Endothelial cell of hepatic sinusoid (primary cell): ENCODE data around the gene SLC39A2.
"Not testable (repeated sequence)": the region's sequence is repeated elsewhere in the genome, so short reads cannot be mapped to it uniquely, and the experiment has no call there.

Experiments used
- in situ Hi-C: cut with HindIII; loops from 2 replicates; pipeline ENCODE4 v1.10.0; 2017; ENCODE audit warnings: low sequenced_read_pairs

The SLC39A2 gene

GRCh38 chr14:20996521-20996920 lies 2.6 kb upstream of the SLC39A2 start:
- in situ Hi-C loops, result no loop called here

GRCh38 chr14:20997115-20997514 lies 2.0 kb upstream of the SLC39A2 start:
- in situ Hi-C loops, result no loop called here

- in situ Hi-C loops, result no loop called here
These were observed 1.5 kb upstream of the SLC39A2 start for GRCh38 chr14:20997564-20997963.

GRCh38 chr14:20998139-20998538 lies 954 bp upstream of the SLC39A2 start:
- in situ Hi-C loops, result no loop called here

DNA sequence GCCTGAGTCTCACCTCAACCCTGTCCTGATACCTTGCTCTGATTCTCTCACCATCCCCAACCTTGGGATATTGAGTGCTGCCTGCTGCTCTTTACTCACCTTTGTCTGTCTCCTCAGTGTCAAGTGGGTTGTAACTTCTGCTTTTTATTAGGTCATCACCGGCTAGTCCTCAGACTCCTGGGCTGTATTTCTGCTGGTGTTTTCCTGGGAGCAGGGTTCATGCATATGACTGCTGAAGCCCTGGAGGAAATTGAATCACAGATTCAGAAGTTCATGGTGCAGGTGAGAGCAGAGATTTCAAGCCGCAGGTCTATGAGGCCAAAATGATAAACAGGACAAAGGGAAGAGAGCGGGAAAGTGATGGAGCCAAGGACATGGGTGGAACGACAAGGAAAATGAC lies 498 bp downstream of the SLC39A2 start:
- in situ Hi-C loops, result no loop called here

GRCh38 chr14:21001218-21001617 lies 2.1 kb downstream of the SLC39A2 start:
- in situ Hi-C loops, result no loop called here

DNA sequence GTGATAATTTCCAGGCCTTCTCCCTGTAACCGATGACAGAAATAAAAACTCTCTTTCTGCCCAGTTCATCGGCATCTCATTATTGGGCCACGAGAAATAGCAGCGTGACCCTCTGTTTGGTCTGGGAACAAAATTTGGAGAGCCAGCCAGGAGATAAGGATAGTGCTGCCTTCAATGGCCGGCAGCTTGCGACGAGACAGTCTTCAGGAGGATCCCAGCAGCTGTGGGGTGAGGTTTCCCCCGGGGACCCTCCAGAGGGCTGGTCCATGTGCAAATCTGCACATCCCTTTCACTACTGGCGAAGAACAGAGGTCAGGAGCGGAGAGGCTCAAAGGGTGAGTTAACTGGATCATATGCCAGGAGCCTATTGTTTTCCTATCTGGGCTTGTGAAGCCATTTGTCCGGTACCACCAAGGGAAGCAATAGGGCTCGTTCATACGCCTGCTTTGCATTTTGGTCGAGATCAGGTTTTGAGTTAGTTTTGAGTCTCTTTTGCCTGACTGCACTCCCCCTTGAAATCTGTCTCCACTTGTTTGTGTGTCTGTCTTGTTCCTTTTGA lies 4.8 kb downstream of the SLC39A2 start:
- in situ Hi-C loops, result no loop called here

- in situ Hi-C loops, result not testable (repeated sequence)
These were observed 10.6 kb downstream of the SLC39A2 start for GRCh38 chr14:21009721-21010120.

DNA sequence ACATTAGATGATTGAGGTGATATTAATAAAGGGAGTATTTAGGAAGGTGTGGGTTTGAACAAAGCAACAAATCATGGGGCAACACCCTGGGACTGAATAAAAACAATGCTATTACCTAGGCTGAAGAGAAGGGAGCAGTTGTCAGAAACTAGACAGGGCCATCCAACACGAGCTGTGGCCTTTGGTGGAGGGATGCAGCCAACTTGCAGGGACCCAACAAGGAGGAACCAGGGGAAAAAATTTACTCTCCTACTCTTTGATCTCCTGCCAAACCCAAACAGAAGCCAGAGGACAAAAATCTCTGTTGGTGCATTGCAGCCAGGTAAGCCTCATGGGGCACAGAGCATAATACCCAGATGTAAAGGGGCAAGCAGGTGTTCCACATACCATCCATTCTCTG lies 12.0 kb downstream of the SLC39A2 start:
- in situ Hi-C loops, result no loop called here

GRCh38 chr14:21014761-21015190 lies 15.7 kb downstream of the SLC39A2 start:
- in situ Hi-C loops, result no loop called here

DNA sequence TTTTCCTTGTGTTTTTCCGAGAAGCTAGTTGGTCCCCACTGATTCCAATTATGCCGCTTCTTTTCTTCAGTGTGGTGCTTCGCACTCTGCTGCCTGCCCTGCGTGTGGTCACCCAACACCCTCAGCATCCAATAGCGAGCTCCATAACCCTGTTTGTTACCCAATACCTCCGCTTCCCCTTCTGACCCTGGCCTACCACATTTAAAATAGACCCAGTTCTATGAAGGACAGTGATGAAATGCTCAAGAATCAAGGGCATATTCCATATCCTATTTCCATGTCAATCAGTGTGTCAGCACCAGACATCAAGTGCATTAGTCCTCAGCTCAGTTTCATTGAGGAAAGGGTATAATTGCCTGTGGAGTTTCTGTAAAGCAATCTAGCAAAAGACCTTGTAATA lies 16.2 kb downstream of the SLC39A2 start:
- in situ Hi-C loops, result no loop called here

GRCh38 chr14:21016413-21017190 lies 17.5 kb downstream of the SLC39A2 start:
- in situ Hi-C loops, result no loop called here

DNA sequence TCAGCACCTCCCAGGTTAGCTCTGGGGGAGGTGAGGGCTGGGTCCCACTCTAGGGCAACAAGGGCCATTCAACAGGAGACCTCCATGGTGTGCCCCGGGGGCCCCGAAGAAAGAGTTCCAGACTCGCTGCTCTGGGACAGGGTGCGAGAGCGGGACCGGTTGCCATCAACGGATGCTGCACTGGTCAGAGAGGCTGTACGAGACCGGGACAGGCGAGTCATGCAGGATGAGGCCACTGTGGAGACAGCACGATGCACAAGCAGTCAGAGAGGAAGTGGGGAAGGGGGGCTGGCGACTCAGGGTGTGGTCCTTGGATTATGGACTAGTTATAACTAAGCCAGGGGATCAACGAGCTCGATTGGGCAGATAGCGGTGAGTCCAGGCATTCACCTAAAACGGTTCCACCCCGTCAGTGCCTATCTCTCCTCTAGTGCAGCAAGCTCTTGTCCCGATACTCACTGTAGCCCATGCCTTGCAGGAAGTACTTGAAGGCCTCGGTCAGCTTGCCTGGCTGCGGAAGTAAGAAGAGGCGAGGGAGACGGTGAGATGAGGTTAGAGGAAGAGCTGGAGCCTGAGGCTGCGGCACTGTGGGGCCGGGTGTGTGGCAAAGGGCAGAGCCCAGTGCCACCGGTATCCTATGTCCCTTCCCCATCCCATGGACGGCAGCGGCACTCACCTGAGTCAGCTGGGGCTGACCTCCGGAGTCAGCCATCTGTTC lies 18.6 kb downstream of the SLC39A2 start:
- in situ Hi-C loops, result no loop called here

DNA sequence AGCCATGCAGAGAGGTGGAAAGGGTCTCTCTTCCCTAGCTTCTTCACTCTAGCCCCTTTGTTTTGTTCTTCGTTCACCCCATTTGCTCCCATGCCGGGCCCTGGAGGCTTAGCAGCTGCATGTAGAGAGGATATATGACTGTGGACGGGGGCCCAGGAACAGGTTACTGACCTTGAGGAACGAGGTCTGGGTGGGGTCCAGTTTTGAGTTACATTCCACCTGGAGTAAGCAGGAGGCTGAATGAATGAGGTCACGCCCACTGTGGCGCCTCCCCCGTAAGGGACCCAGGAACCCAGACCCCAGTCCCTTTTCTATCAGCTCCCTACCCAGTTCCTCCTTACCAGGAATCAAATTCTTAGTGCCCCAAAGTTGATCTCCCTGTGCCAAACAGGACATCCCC lies 19.2 kb downstream of the SLC39A2 start:
- in situ Hi-C loops, result no loop called here

- in situ Hi-C loops, result no loop called here
These were observed 19.7 kb downstream of the SLC39A2 start for GRCh38 chr14:21018781-21019180.

DNA sequence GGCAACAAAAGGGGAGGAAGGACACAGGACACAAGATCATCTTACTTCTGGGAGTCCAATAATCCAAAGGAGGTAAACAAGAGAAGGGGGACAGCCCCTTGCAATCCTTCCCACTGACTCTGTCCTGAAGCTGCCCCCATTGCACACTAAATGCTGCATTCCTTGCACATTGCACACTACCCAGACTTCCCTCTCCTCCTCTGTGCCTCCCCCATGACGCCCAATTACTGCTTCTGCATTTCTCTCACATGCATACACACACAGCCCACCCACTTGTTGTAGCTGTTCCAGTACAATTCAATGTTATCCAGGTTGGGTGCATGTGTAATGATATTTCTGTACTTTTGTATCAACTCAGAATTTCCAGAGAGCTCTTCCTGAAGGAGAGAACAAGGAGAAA lies 20.3 kb downstream of the SLC39A2 start:
- in situ Hi-C loops, result no loop called here

GRCh38 chr14:21020977-21021545 lies 22.0 kb downstream of the SLC39A2 start:
- in situ Hi-C loops, result loop anchor here (5.0 kb wide), 1 partner anchor 41 kb away; no protein-coding TSS in a partner anchor

DNA sequence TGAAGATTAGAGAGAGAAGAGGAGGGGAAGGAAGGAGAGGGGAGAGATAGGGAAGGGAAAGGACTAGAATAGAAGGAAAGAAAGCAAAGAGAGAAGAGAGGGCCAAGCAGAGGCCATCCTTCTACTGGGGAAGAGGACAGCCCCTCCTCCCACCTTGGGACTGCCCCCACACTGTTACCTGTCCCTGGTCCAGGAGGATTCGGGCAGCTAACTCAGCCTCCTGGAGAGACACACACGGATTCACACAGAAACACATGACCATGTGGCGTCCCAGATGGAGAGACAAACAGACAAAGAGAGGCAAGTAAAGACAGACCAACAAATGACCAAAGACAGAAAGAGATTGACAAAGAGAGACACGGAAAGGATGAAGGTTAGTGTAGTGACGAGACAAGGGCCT lies 23.6 kb downstream of the SLC39A2 start:
- in situ Hi-C loops, result loop anchor here (5.0 kb wide), 1 partner anchor 40 kb away; no protein-coding TSS in a partner anchor

DNA sequence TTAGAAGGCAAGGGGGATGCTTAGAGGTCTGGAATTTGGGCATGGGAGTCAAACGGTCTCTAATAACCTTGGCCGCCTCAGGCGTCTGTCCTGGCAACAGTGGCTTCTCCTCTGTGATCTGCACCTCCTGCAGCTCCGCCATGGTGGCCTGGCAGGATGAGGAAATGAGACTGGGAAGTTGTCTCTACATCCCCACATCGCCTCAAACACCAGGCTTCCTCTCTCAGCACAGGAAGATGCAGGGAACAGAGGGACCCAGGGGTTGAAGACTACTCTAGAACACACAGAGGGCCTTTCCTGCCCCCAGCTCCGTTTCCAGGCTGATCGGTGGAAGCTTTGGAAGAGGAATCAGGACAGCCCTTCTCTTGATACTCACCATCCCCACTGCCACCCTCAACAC lies 24.1 kb downstream of the SLC39A2 start:
- in situ Hi-C loops, result loop anchor here (5.0 kb wide), 1 partner anchor 39 kb away; no protein-coding TSS in a partner anchor

- in situ Hi-C loops, result loop anchor here (5.0 kb wide), 1 partner anchor 38 kb away; no protein-coding TSS in a partner anchor
These were observed 24.9 kb downstream of the SLC39A2 start for GRCh38 chr14:21023817-21024584.
